Endothelial cell of hepatic sinusoid (primary cell): ENCODE results near the gene TGOLN2.

ENCODE experiments used
- in situ Hi-C: cut with HindIII; loops from 2 replicates; pipeline ENCODE4 v1.10.0; 2017; ENCODE audit warnings: low sequenced_read_pairs

TGOLN2 gene

DNA sequence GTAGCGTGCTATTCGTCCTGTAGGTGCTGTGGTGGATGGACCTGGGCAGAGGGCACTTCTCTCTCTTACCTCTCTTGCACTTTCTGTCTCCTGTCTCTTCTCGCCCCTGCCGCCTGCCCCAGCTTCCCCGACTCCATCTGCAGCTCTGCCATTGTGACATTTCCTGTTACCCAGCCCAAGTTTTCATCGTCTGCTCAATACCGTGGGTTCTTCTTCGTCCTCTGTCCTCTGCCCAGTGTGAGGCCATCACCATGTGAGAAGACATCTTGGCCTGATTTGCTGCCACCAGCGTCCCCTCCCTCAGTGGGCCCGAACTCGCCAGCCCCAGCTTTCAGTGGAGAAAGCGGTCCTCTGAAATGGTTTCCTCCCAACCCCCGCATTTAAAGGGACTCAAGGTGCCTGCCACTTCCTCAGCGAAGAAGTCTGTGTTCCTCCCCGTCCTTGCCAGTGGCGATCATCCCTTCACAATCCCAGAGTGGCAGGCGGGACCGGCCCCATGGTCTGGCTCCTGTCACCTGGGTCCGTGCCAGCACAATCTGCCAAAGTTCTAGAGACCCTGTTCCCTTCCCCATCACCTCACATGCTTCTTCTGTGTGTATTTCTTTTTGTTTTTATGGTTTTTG lies 18.0 kb downstream of the TGOLN2 start:
- in situ Hi-C loops, result no loop called here

DNA sequence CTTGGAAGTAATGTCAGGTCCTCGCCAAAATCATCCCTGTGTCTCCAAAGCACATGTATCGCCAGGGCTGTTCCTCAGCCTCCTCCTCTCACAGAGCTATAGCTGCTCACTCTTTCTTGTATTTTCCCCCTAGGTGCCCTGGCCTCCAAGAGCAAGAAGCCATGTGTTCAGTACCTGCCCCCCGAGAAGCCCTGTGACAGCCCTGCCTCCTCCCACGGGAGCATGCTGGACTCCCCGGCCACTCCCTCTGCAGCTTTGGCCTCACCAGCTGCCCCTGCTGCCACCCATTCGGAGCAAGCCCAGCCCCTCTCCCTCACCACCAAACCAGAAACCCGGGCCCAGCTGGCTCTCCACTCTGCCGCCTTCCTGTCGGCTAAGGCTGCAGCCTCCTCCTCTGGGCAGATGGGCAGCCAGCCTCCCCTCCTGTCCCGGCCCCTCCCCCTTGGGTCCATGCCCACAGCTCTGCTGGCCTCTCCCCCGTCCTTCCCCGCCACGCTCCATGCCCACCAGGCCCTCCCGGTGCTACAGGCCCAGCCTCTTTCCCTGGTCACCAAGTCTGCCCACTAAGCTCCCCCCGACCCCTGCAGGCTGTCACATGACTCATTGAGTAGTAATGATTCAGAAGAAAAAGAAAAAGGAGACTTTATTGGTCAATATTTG lies 18.8 kb downstream of the TGOLN2 start:
- in situ Hi-C loops, result no loop called here

DNA sequence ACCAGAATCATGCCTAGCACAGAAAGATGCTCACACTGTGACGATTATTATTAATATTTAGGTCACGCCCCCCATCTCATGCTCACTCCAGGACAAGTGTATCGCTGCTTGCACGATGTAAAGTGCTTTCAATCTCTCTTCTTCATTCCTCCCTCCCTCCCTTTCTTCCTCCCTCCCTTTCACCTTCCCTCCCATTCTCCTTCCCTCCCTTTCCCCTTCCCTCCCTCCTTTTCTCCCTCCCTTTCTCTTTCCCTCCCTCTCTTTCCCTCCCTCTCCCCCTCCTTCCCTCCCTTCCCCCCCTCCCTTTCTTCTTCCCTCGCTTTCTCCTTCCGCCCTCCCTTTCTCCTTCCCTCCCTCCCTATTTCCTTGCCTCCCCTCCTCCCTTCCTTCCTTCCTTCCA lies 19.6 kb downstream of the TGOLN2 start:
- in situ Hi-C loops, result no loop called here

DNA sequence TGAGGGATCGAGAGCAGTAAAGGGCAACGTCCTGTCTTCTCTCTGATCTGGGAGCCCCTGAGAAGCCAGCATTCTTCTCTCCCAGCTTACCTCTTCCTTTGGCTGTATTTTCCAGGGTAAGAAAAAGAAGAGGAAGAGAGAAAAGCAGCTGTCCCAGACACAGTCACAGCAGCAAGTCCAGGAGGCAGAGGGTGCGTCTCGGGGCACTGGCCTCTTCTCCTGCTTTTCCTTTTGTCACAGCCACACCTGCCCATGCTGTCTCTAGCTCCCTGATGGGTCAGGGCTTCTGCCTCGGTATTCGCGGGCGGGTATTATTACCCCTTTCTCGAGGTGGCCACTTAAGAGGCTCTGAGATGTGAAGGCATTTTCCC lies 20.3 kb downstream of the TGOLN2 start:
- in situ Hi-C loops, result no loop called here

DNA sequence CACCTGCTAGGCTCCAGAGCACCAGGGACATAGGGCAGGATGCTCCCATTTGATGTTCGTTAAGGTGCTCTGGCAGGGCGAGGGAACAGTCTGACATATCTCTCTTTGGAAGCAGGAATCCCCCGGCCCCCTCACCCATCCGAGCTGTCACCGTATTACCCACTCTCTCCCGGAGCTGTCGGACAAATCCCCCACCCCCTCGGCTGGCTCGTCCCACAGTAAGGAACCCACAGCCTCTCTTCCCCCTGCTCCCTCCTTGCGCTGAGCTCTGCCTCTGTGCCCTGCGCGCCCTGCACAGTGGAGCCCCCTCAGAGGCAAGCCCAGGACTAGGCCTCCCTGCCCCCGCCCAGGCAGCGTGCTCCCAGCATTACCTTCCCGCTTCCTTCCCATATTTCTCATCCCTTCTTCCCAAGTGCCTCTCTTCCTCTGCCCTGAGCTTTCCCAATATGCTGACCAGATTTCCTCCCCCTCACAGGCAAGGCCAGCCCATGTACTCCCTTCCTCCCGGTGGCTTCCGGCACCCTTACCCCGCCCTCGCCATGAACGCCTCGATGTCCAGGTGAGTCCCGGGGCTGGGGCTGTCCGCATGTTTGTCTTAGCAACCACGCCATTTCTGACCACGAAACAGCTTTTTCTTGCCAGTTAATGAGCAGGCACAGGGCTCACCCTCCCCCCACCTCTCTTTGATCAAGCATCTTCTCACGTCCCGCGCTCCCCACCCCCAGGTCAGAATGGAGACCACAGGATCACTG lies 23.8 kb downstream of the TGOLN2 start:
- in situ Hi-C loops, result no loop called here

DNA sequence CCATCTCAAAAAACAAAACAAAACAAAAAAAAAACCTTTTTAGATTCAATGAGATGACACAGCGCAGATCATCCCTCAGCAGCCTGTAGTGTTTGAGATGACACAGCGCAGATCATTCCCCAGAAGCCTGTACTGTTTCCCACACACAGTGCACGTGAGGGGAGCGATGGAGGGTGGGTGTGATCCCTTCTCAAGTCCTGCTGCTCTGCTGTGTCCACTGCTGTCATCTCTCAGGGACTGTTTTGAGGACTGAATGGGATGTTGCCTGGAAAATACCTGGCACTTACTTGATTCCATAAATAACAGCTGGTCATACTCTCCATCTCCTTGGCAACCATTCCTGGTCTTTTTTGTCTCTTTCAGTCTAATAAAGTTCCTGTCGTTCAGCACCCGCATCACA lies 25.7 kb downstream of the TGOLN2 start:
- in situ Hi-C loops, result no loop called here

DNA sequence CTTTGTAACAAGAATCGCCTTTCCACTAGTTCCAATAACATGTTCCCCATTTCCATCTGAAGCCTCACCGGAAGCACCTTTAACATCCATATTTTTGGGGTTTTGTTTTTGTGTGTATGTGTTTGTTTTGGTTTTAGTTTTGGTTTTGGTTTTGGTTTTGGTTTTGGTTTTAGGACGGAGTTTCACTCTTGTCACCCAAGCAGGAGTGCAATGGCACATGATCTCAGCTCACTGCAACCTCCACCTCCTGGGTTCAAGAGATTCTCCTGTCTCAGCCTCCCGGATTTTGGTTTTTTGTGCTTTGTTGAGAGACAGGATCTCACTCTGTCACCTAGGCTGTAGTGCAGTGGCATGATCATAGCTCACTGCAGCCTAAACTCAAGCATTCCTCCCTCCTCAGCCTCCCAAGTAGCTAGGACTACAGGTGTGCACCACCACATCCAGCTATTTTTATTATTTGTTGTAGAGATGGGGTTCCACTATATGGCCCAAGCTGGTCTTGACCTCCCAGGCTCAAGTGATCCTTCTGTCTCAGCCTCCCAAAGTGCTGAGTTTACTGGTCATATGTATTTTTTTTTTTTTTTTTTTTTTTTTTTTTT lies 36.3 kb downstream of the TGOLN2 start:
- in situ Hi-C loops, result loop anchor here (25.0 kb wide), 1 partner anchor 229 kb away; no protein-coding TSS in a partner anchor

DNA sequence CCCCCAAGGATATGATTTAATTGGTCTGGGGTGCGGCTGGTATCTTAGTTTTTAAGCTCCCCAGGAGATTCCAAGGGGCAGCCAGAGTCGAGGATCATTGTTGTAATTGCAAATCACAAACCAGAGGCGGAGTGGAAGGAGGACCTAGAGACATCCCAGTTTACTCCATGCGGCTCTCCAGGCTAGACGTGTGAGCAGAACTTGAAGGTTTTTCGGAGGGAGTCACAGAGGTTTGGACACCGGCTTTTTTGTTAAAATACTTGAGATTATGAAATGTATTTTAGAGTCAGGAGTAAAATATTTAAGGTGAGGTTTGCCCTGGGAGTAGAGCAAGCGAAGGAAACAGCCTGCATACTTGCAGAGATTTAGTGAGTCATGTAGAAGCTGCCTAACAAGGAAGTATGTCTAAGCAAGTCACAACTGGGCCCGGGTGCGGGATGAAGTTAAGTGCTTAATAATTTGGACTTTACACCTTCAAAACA lies 39.5 kb downstream of the TGOLN2 start:
- in situ Hi-C loops, result loop anchor here (5.0 to 25.0 kb wide), 2 partner anchors 141 to 226 kb away; no protein-coding TSS in a partner anchor

DNA sequence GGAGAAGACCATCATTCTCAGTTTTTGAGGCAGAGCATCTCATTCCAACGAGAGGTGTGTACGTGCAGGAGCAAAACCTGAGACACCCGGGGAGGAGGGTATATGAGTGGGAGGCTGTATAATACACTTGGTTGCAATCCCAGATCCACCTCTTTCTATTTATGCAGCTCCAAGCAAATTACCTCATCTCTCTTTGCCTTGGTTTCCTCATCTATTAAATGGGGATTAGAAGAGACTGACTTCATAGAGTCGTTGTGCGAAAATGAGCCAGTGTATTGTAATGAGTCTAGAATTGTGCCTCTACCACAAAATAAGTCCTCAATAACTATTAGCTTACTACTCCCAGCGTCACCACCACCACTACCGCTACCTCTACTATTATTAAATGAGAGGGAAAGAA lies 40.1 kb downstream of the TGOLN2 start:
- in situ Hi-C loops, result loop anchor here (5.0 to 25.0 kb wide), 2 partner anchors 140 to 225 kb away; no protein-coding TSS in a partner anchor

DNA sequence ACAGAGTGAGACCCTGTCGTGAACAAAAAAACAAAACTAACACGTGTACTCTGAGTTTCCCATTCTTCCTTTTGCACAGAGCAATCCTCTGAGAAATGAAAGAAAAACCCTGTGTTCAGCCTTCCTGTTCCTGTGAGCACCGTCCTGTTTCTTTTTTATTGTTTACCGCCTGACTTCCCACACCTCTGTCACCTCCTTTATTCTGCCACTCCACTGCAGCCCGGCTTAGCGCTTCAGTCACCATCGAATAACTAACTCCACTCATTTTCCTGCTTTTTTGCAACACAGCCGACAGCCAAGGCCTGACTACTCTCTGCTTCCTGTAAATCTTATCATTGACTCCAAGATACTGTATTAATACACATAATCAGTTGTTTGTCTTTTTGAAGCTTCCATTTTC lies 40.9 kb downstream of the TGOLN2 start:
- in situ Hi-C loops, result loop anchor here (5.0 to 25.0 kb wide), 2 partner anchors 140 to 225 kb away; no protein-coding TSS in a partner anchor

DNA sequence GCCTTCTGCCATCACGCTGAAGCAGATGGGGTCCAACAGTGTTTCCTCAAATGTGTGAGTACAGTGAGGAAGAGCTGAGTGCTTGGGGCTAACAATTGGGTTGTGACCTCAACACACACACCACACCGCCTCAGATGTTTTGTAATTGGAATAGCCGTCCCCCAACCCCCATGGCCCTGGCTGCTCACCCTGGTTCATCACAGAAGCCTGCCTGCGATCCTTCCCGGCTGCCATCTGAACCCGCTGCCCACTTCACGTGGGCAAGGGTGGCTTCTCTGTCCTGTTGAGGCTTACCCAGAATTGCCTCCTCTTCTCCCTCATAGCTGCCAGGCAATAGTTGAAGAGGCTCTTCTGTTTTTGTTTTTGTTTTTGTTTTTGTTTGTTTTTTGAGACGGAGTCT lies 44.1 kb downstream of the TGOLN2 start:
- in situ Hi-C loops, result loop anchor here (25.0 kb wide), 1 partner anchor 221 kb away; no protein-coding TSS in a partner anchor

DNA sequence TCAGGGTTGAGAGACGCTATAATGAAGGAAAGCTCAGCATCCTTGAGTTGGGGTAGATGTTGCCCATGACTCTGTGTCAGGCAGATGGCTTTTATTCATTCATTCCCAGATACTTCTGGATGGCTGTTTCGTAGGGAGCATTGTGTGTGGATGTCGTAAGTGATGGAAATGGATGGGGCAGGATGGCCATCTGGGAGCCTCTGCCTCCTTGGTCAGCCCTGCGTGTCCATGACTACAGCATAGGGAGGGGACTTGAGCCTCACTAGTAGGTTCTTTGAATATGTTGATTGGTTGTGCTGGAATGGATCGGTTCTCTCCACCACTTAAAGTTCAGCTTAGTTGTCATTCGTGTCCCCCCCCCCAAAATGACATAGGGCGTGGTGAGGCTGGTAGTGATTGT lies 44.9 kb downstream of the TGOLN2 start:
- in situ Hi-C loops, result loop anchor here (25.0 kb wide), 1 partner anchor 221 kb away; no protein-coding TSS in a partner anchor

DNA sequence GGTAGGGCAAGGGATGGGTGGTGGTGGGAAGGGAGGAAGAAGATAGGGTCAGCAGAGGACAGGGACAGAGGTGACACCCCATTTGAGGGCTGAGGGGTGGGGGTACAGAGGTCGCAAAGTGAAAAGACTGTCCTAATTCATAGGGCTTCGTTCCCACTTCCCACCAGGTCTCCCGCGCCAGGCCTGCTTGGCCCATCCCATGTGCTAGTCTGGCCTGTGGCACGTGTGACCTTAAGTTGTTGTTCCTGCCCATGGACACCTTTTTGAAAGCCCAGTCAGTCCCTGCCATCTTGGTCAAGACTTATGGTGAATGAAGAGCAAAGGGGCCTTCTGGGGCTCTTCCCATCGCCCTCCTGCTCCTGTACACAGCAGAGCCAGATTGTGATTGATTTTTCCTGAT lies 46.2 kb downstream of the TGOLN2 start:
- in situ Hi-C loops, result loop anchor here (25.0 kb wide), 1 partner anchor 219 kb away; no protein-coding TSS in a partner anchor

DNA sequence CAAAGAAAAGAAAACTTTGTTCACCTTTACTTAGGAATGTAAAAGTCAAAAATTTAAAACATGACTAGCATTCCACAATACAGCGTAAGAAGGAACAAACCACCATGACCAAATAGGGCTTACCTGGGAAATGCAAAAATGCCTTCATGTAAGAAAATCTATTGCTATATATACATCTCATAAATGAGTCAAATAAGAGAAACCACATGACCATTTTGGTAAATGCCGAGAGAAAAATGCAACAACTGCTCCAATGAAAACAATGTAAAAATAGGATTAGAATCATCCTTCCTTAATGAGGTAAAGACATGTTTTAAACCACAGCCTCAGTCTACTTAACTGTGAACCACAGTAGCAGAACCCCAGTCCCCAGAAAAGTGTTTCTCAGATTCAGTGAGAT lies 49.4 kb downstream of the TGOLN2 start:
- in situ Hi-C loops, result loop anchor here (5.0 to 25.0 kb wide), 2 partner anchors 36 to 216 kb away; no protein-coding TSS in a partner anchor

DNA sequence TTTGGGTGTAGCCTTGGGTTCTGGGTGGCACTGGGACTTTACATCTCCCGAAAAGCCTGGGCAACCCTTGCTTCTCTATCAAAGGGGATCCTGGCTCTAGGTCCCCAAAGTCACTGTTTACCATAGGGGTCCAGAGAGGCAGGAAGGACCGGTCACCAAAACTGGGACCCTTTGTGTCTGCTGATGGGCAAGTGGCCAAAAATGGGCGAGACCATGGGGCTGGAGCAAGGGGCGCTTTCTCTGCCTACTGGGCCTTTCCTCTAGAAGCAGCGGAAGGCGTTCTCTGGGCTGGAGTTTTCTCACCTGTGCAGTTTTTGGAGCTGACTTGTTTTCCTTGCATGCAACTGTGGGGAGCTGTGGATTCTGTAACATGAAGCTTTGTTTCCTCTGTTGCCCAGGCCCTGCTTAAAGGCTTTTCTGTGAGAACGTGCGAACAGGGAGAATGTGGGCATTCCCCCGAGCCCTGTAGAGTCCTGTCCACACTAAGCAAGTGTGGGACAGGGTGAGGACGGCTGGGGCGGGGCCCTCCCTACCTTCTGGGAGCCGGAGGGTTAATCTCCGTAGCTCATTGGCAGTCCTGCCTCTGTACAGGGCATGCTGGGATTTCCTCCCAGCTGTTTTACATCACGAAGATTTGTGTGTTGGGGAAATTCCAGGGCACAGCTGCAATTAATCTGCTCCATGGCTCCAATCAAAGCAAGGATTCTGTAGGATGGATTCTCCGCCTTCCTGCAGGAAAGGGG lies 50.2 kb downstream of the TGOLN2 start:
- in situ Hi-C loops, result loop anchor here (5.0 to 25.0 kb wide), 2 partner anchors 35 to 215 kb away; no protein-coding TSS in a partner anchor

DNA sequence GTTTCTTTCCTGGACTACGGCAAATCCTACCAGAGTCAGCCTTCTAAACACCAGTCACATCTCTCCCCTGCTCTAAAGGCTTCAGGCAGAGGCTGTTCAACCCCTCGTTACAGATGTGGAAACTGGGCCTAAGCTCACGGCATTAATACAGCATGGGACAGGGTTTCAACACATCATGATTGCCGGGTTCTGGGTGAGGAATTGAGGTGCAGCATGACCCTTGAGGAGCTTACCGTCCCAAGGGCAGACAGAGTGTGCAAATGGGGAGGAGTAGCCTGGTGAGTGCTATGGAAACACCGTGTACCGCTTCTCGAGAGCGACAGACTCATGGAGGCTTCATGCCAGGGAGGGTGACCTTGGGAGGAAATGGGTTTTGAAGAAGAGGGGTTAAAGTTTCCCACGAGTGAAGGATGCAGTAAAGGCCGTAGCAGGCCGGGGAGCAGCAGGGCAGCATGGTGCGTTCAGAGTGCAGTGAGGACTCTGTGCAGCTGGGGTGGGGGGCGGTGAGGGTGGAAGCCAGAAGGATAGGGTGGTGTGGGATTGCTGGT lies 51.1 kb downstream of the TGOLN2 start:
- in situ Hi-C loops, result loop anchor here (5.0 to 25.0 kb wide), 2 partner anchors 34 to 214 kb away; no protein-coding TSS in a partner anchor

DNA sequence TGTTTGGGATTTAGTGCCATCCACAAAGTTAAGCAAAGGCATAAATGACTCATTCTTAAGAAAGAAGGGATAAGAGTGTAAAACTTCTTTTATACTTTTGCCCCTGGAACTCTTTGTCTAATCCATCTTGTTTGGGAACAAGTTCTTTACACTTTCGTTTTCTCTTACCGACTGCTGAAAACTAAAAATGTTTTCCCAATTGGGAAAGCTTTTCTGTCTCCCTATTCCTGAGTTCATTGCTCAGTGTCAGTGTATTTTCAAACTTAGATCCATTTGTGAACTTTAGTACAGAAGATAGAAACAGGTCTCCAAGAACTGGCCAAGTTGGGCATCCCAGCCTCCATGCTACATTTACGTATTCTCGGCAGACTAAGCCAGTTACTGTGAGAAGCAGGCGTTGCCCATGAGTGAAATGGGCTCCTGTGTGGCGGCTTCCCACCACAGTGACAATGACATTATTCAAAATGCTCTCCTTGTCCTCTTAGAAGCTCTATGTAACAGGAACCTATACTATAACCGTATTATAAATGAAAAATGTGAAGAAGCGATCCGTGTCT lies 51.7 kb downstream of the TGOLN2 start:
- in situ Hi-C loops, result loop anchor here (5.0 to 25.0 kb wide), 2 partner anchors 34 to 214 kb away; no protein-coding TSS in a partner anchor

DNA sequence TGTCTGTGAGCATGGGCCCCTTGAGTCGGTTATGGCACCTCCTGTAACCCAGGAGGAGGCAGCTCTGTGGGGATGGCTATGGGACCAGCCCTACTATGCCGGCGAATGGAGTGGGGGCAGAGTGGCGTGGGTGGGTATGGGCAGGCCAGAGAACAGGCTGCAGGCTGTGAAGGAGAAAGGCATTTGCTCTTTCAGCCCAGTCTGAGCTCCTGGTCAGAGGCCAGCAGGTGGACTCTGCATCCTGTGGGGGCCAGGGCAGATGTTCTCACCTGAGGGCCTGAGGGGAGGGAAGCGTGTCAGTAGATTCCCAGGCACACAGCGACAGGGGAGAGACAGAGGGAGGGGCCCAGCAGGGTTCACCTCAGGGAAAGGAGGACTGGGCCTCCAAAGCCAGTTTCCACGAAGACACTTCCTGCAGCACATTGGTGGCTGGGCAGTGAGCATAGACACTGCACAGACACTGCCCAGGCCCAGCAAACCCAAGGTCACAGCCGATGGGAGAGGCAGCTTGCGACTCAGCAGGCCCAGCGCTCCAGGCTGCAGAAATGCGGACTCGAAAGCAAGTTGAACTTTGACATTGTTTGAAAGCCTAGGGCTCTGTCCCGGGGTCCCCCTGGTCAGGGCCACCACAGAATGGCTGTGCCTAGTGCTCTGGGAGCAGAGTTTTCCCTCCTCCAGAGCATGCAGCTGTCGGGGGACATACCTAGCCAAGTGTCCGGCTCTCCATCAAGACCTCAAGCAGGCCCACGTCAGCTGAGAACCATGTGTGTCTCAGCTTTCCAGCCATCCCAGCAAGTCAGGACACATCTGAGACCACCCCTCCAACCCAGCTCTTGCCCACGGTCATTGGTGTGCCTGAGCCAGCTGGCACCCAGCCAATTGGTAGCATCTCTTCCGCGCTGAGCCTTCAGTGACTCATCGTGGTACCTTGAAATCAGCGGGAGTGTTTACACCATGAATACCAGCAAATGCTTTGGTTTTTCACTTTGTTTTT lies 53.8 kb downstream of the TGOLN2 start:
- in situ Hi-C loops, result no loop called here
